ENCODE data around the gene CLEC3B.
"Not testable (repeated sequence)": the region's sequence is repeated elsewhere in the genome, so short reads cannot be mapped to it uniquely, and the experiment has no call there.

The CLEC3B gene

GRCh38 chr3:45048244-45048643, 22.1 kb downstream of the CLEC3B start:
- H3K27ac ChIP-seq, result no peak overlapping the region
- TF ChIP-seq CTCF (conservative IDR thresholded peaks at IDR 0.05) (no peak), ZFX (IDR thresholded peaks at IDR 0.05) (no peak)

GRCh38 chr3:45049807-45050206, 23.7 kb downstream of the CLEC3B start:
- TF ChIP-seq CTCF (conservative IDR thresholded peaks at IDR 0.05), result no peak
- TF ChIP-seq ZFX (IDR thresholded peaks at IDR 0.05), result no peak
- H3K27ac ChIP-seq, result no peak overlapping the region

- TF ChIP-seq ZFX (IDR thresholded peaks at IDR 0.05) (no peak), CTCF (conservative IDR thresholded peaks at IDR 0.05) (no peak)
- no peak overlapping the region for H3K27ac ChIP-seq
Observed at GRCh38 chr3:45051685-45052084, 25.6 kb downstream of the CLEC3B start.

- H3K27ac ChIP-seq, result not testable (repeated sequence)
Observed at GRCh38 chr3:45053805-45054195, 27.7 kb downstream of the CLEC3B start.

GRCh38 chr3:45054196-45054857, 28.2 kb downstream of the CLEC3B start:
- no peak overlapping the region for H3K27ac ChIP-seq
- TF ChIP-seq ZFX (IDR thresholded peaks at IDR 0.05) (no peak), CTCF (conservative IDR thresholded peaks at IDR 0.05) (no peak)

GRCh38 chr3:45055032-45055410, 28.9 kb downstream of the CLEC3B start:
- TF ChIP-seq ZFX (IDR thresholded peaks at IDR 0.05) (no peak), CTCF (conservative IDR thresholded peaks at IDR 0.05) (no peak)
- H3K27ac ChIP-seq, result no peak overlapping the region

GRCh38 chr3:45055411-45056143, 29.5 kb downstream of the CLEC3B start:
- no peak overlapping the region for H3K27ac ChIP-seq

More at GRCh38 chr3:45055411-45056143, 29.5 kb downstream of the CLEC3B start:
- no peak for TF ChIP-seq ZFX (IDR thresholded peaks at IDR 0.05)
- TF ChIP-seq CTCF (conservative IDR thresholded peaks at IDR 0.05), result peak; percentile 29

Measured in C4-2B (cell line).